Liver (tissue), 9 donors: ENCODE data around the gene SALL1. TPM values are rescaled to one million over a fixed set of nuclear protein-coding genes. Genes with fewer than 3 reads are reported as not detected.

Experiments
- DNase-seq: peaks from one replicate; pipeline ENCODE4 v3.0.0-alpha.2; 2017; ENCODE audit warnings: low spot score
- H3K27ac ChIP-seq, 2 donors: one replicate each; pipeline ENCODE4 v1.7.0; 2013; ENCODE audit warnings: inconsistent platforms in 2 of 2, low read length in 2 of 2, control low read depth in 1 of 2, low read depth in 1 of 2, mild to moderate bottlenecking in 1 of 2
- H3K27me3 ChIP-seq, 4 donors: one replicate each; pipeline versions ENCODE4 v1.6.1 to v1.7.0; 2013; ENCODE audit warnings: low read length in 3 of 4, inconsistent platforms in 1 of 4, mild to moderate bottlenecking in 1 of 4, moderate library complexity in 1 of 4; ENCODE audit not compliant: control insufficient read depth in 4 of 4, insufficient read depth in 4 of 4
- H3K36me3 ChIP-seq, 4 donors: one replicate each; pipeline versions ENCODE4 v1.6.1 to v1.7.0; 2013; ENCODE audit warnings: low read length in 3 of 4, mild to moderate bottlenecking in 3 of 4, low read depth in 1 of 4, moderate library complexity in 1 of 4; ENCODE audit not compliant: control insufficient read depth in 4 of 4, insufficient read depth in 3 of 4
- H3K4me1 ChIP-seq, 4 donors: one replicate each; pipeline versions ENCODE4 v1.6.1 to v1.7.0; 2013; ENCODE audit warnings: low read length in 3 of 4, mild to moderate bottlenecking in 3 of 4, moderate library complexity in 1 of 4; ENCODE audit not compliant: control insufficient read depth in 4 of 4, insufficient read depth in 4 of 4
- H3K4me3 ChIP-seq, 3 donors: one replicate each; pipeline versions ENCODE4 v1.6.1 to v1.7.0; 2013; ENCODE audit warnings: low read length in 3 of 3, control low read depth in 1 of 3, low read depth in 1 of 3, mild to moderate bottlenecking in 1 of 3
- H3K9ac ChIP-seq, 2 donors: one replicate each; pipeline ENCODE4 v1.7.0; 2013; ENCODE audit warnings: low read length in 2 of 2, mild to moderate bottlenecking in 2 of 2, moderate library complexity in 2 of 2, control low read depth in 1 of 2, low read depth in 1 of 2
- H3K9me3 ChIP-seq, 4 donors: one replicate each; pipeline versions ENCODE4 v1.6.1 to v1.7.0; 2013; ENCODE audit warnings: low read length in 3 of 4; ENCODE audit not compliant: control insufficient read depth in 4 of 4
- CTCF ChIP-seq: fragments of 150-350 bp; IDR thresholded peaks from 2 replicates; pipeline ENCODE4 v1.5.1; 2017; ENCODE audit warnings: improper control_type of control experiment, low read depth, low read length; ENCODE audit not compliant: missing input control
- EGR1 ChIP-seq, 2 donors: IDR thresholded peaks; 2 replicates each; pipeline ENCODE4 v1.6.1; 2016 to 2018; ENCODE audit warnings: antibody characterized with exemption in 2 of 2, low read depth in 2 of 2
- FOXA1 ChIP-seq: IDR thresholded peaks from 2 replicates; pipeline ENCODE4 v1.6.1; 2016; ENCODE audit warnings: antibody characterized with exemption
- FOXA2 ChIP-seq: IDR thresholded peaks from 2 replicates; pipeline ENCODE4 v1.6.1; 2016; ENCODE audit warnings: antibody characterized with exemption
- GABPA ChIP-seq, 2 donors: IDR thresholded peaks in 1 of 2; conservative IDR thresholded peaks in 1 of 2; 2 replicates each; pipeline ENCODE4 v1.6.1; 2016; ENCODE audit warnings: antibody characterized with exemption in 2 of 2, mild to moderate bottlenecking in 1 of 2, moderate library complexity in 1 of 2
- HNF4G ChIP-seq: IDR thresholded peaks from 2 replicates; pipeline ENCODE4 v1.6.1; 2016; ENCODE audit warnings: antibody characterized with exemption
- JUND ChIP-seq, 2 donors: IDR thresholded peaks; 2 replicates each; pipeline ENCODE4 v1.6.1; 2016; ENCODE audit warnings: antibody characterized with exemption in 2 of 2
- MAX ChIP-seq: IDR thresholded peaks from 2 replicates; pipeline ENCODE4 v1.6.1; 2016; ENCODE audit warnings: antibody characterized with exemption
- NR2F2 ChIP-seq: IDR thresholded peaks from 2 replicates; pipeline ENCODE4 v1.6.1; 2016; ENCODE audit warnings: antibody characterized with exemption
- RAD21 ChIP-seq, 2 donors: IDR thresholded peaks; 2 replicates each; pipeline ENCODE4 v1.6.1; 2016; ENCODE audit warnings: antibody characterized with exemption in 2 of 2, mild to moderate bottlenecking in 2 of 2
- RXRA ChIP-seq, 2 donors: IDR thresholded peaks; 2 replicates each; pipeline ENCODE4 v1.6.1; 2017 to 2018; ENCODE audit warnings: antibody characterized with exemption in 2 of 2, mild to moderate bottlenecking in 1 of 2
- SP1 ChIP-seq: IDR thresholded peaks from 2 replicates; pipeline ENCODE4 v1.6.1; 2018; ENCODE audit warnings: antibody characterized with exemption, mild to moderate bottlenecking
- TAF1 ChIP-seq: conservative IDR thresholded peaks from 2 replicates; pipeline ENCODE4 v1.6.1; 2016; ENCODE audit warnings: antibody characterized with exemption, mild to moderate bottlenecking
- YY1 ChIP-seq: IDR thresholded peaks from 2 replicates; pipeline ENCODE4 v1.6.1; 2016; ENCODE audit warnings: antibody characterized with exemption, mild to moderate bottlenecking
- ZBTB33 ChIP-seq: IDR thresholded peaks from 2 replicates; pipeline ENCODE4 v1.6.1; 2016; ENCODE audit warnings: antibody characterized with exemption
- WGBS: extraction: QIAGEN DNeasy Blood & Tissue Kit; methylation state at CpG from one replicate; pipeline ENCODE4 v1.1.7; 2013; 5-methylcytosine and 5-hydroxymethylcytosine counted together
- polyA plus RNA-seq, 2 donors: library from polyadenylated mRNA; stranded (reverse) in 1 of 2; unstranded in 1 of 2; fragments of 200-250 nt in 1 of 2; fragments of >200 nt in 1 of 2; fragmentation: Nextera tagmentation in 1 of 2; extraction: Ambion mirVana in 1 of 2; gene quantifications; one replicate each; pipeline versions ENCODE4 v1.2.1 to v1.2.3, GENCODE V29; 2013 to 2015
- total RNA-seq, 2 donors: library from RNA; depleted of rRNA; stranded (reverse); fragments of >200 nt; gene quantifications; one replicate each; pipeline ENCODE4 v1.2.3, GENCODE V29; 2014
- TF ChIP-seq, protein P1 (sequence below): IDR thresholded peaks from 2 replicates; pipeline ENCODE4 v1.6.1; 2016; ENCODE audit warnings: antibody characterized with exemption, mild to moderate bottlenecking
- donor health status: healthy.
- donor health status: healthy.
- donor health status: healthy.
- donor health status: healthy.
- donor health status: healthy.

Gene SALL1
- total and polyA plus RNA-seq, 4 donors, result 1.8 to 13.4 (median 11.7) TPM

DNA sequence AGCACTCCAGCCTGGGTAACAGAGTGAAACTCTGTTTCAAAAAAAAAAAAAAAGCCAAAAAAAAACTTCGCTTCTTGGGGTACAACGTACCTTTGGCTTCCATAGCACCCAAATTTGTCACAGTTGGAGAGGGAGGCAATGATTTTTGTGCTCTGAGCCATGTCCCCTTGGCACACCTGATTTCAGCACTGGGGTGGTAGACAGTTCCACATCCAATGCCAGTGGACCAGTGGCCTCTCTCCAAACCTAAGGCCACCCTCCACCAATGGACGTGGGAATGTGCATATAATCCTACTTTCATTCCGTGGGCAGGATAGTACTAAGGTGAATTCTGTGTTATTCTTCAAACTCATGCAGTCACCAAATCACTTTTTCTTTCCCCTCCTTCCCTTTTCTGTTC is 47.5 kb downstream of the SALL1 start:
- no peaks in the 10 kb centered on the region for H3K9me3 ChIP-seq
- no peaks in the 10 kb centered on the region for H3K36me3 ChIP-seq
- DNase-seq, result no peak
- H3K27ac ChIP-seq, result no peak overlapping the region
- H3K27me3 ChIP-seq, result no peaks in the 10 kb centered on the region
- 85% methylated on average over 4 of the region's 4 CpGs for WGBS
- peaks cover 3 to 8% (median 8%) of the 10 kb centered on the region in 4 donors for H3K4me1 ChIP-seq
- no peak overlapping the region for H3K9ac ChIP-seq
- H3K4me3 ChIP-seq, result no peak overlapping the region
- TF ChIP-seq RXRA (IDR thresholded peaks at IDR 0.05) (no peak), SP1 (no peak), GABPA (IDR thresholded peaks at IDR 0.05 in 1 of 2, conservative IDR thresholded peaks at IDR 0.05 in 1 of 2) (no peak), EGR1 (IDR thresholded peaks at IDR 0.05; ENCODE audit: low read depth in 2 of 2) (no peak), MAX (no peak)
- TF ChIP-seq, protein P1, sequence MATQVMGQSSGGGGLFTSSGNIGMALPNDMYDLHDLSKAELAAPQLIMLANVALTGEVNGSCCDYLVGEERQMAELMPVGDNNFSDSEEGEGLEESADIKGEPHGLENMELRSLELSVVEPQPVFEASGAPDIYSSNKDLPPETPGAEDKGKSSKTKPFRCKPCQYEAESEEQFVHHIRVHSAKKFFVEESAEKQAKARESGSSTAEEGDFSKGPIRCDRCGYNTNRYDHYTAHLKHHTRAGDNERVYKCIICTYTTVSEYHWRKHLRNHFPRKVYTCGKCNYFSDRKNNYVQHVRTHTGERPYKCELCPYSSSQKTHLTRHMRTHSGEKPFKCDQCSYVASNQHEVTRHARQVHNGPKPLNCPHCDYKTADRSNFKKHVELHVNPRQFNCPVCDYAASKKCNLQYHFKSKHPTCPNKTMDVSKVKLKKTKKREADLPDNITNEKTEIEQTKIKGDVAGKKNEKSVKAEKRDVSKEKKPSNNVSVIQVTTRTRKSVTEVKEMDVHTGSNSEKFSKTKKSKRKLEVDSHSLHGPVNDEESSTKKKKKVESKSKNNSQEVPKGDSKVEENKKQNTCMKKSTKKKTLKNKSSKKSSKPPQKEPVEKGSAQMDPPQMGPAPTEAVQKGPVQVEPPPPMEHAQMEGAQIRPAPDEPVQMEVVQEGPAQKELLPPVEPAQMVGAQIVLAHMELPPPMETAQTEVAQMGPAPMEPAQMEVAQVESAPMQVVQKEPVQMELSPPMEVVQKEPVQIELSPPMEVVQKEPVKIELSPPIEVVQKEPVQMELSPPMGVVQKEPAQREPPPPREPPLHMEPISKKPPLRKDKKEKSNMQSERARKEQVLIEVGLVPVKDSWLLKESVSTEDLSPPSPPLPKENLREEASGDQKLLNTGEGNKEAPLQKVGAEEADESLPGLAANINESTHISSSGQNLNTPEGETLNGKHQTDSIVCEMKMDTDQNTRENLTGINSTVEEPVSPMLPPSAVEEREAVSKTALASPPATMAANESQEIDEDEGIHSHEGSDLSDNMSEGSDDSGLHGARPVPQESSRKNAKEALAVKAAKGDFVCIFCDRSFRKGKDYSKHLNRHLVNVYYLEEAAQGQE, result peak; percentile 92

- no peaks in the 10 kb centered on the region for H3K36me3 ChIP-seq
- H3K4me1 ChIP-seq, result peaks cover 0 to 20% (median 10%) of the 10 kb centered on the region in 4 donors
- no peak overlapping the region for H3K9ac ChIP-seq
- H3K27me3 ChIP-seq, result no peaks in the 10 kb centered on the region
- no peak for DNase-seq
- TF ChIP-seq, protein P1, result no peak
- TF ChIP-seq GABPA (IDR thresholded peaks at IDR 0.05 in 1 of 2, conservative IDR thresholded peaks at IDR 0.05 in 1 of 2) (no peak), CTCF (no peak), YY1 (no peak), RAD21 (IDR thresholded peaks at IDR 0.05) (no peak), NR2F2 (no peak), RXRA (IDR thresholded peaks at IDR 0.05) (no peak), FOXA1 (no peak), JUND (IDR thresholded peaks at IDR 0.05) (no peak), HNF4G (no peak), FOXA2 (no peak), ZBTB33 (no peak), SP1 (no peak), TAF1 (no peak)
- WGBS, result 90% methylated on average over 2 of the region's 2 CpGs
- H3K9me3 ChIP-seq, result no peaks in the 10 kb centered on the region
- no peak overlapping the region for H3K4me3 ChIP-seq
- no peak overlapping the region for H3K27ac ChIP-seq
These were observed 53.3 kb downstream of the SALL1 start for GRCh38 chr16:51097729-51098128.
